GM18868 (cell line): ENCODE results near the gene PLEKHH2.

ENCODE experiments used
- ATAC-seq: cut with Tn5 transposase; IDR thresholded peaks from one replicate; pipeline ENCODE4 v1.9.1; 2021; ENCODE audit warnings: mild to moderate bottlenecking, moderate library complexity; ENCODE audit not compliant: unreplicated experiment

PLEKHH2 gene

GRCh38 chr2:43758739-43759138, 121.7 kb downstream of the PLEKHH2 start:
- ATAC-seq: no peak

GRCh38 chr2:43759195-43759594, 122.1 kb downstream of the PLEKHH2 start:
- ATAC-seq: no peak

- ATAC-seq: no peak
Observed at GRCh38 chr2:43762286-43762685, 125.2 kb downstream of the PLEKHH2 start.

GRCh38 chr2:43763091-43763490, 126.0 kb downstream of the PLEKHH2 start:
- ATAC-seq: no peak

GRCh38 chr2:43764086-43764705, 127.1 kb downstream of the PLEKHH2 start:
- ATAC-seq: no peak

- no peak for ATAC-seq
Observed at GRCh38 chr2:43766006-43766405, 128.9 kb downstream of the PLEKHH2 start.

GRCh38 chr2:43773876-43774613, 137.0 kb downstream of the PLEKHH2 start, which contains the start of gene DYNC2LI1:
Gene DYNC2LI1 (plus strand): TSS chr2:43774039. CDS start chr2:43774139, 100 bp downstream.
- peak; percentile 100 for ATAC-seq

GRCh38 chr2:43774617-43775016, 137.6 kb downstream of the PLEKHH2 start:
- no peak for ATAC-seq

GRCh38 chr2:43776324-43776723, 139.3 kb downstream of the PLEKHH2 start:
- ATAC-seq: no peak

- no peak for ATAC-seq
Observed at GRCh38 chr2:43777306-43777926, 140.4 kb downstream of the PLEKHH2 start.

GRCh38 chr2:43778233-43778632, 141.2 kb downstream of the PLEKHH2 start:
- ATAC-seq: no peak

GRCh38 chr2:43787895-43788294, 150.8 kb downstream of the PLEKHH2 start:
- no peak for ATAC-seq

GRCh38 chr2:43788646-43789045, 151.6 kb downstream of the PLEKHH2 start:
- ATAC-seq: no peak

- ATAC-seq: no peak
Observed at GRCh38 chr2:43790147-43790546, 153.1 kb downstream of the PLEKHH2 start.

- ATAC-seq: no peak
Observed at GRCh38 chr2:43791035-43791765, 154.1 kb downstream of the PLEKHH2 start.

- ATAC-seq: no peak
Observed at GRCh38 chr2:43792653-43793052, 155.6 kb downstream of the PLEKHH2 start.

GRCh38 chr2:43794956-43795355, 157.9 kb downstream of the PLEKHH2 start:
- ATAC-seq: no peak

GRCh38 chr2:43796206-43796605, 159.1 kb downstream of the PLEKHH2 start:
- ATAC-seq: no peak

- ATAC-seq: no peak
Observed at GRCh38 chr2:43798300-43798699, 161.2 kb downstream of the PLEKHH2 start.

GRCh38 chr2:43800894-43801293, 163.8 kb downstream of the PLEKHH2 start:
- ATAC-seq: no peak

- ATAC-seq: no peak
Observed at GRCh38 chr2:43802135-43802534, 165.1 kb downstream of the PLEKHH2 start.
